ENCODE measurements around the gene MSL3B.

Gene MSL3B

DNA sequence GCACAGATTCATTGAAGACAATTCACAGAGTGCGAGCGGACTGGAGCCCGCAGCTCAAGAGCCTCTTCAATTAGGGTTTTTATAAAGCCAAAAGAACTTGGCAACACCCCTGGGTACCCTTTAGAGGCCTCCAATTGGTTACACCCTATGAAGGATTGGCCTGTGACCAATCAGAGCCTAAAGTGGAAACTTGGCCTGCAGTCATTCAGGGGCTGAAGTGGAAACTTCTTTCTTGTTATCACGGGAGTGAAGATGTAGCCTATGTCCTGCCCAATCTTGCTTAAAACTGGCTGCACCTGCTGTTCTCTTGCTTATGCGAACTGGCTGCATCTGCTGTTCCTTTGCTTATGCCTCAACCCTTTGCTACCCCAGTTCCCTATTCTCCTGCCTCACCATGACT, 12.0 kb downstream of the MSL3B start:
- Histone ChIP-seq H3K36me3 (peaks cover 30% of the 10 kb centered on the region), H3K27me3 (ENCODE audit: insufficient read depth, low read depth, severe bottlenecking) (no peaks in the 10 kb centered on the region), H3K4me3 (ENCODE audit: low read depth, low read length) (no peak overlapping the region), H3K9me3 (ENCODE audit: severe bottlenecking) (no peaks in the 10 kb centered on the region), H3K27ac (no peak overlapping the region)
- DNase-seq: no peak
- TF ChIP-seq, protein P1, sequence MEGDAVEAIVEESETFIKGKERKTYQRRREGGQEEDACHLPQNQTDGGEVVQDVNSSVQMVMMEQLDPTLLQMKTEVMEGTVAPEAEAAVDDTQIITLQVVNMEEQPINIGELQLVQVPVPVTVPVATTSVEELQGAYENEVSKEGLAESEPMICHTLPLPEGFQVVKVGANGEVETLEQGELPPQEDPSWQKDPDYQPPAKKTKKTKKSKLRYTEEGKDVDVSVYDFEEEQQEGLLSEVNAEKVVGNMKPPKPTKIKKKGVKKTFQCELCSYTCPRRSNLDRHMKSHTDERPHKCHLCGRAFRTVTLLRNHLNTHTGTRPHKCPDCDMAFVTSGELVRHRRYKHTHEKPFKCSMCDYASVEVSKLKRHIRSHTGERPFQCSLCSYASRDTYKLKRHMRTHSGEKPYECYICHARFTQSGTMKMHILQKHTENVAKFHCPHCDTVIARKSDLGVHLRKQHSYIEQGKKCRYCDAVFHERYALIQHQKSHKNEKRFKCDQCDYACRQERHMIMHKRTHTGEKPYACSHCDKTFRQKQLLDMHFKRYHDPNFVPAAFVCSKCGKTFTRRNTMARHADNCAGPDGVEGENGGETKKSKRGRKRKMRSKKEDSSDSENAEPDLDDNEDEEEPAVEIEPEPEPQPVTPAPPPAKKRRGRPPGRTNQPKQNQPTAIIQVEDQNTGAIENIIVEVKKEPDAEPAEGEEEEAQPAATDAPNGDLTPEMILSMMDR (IDR thresholded peaks at IDR 0.05; ENCODE audit: low read depth, low read length): no peak

DNA sequence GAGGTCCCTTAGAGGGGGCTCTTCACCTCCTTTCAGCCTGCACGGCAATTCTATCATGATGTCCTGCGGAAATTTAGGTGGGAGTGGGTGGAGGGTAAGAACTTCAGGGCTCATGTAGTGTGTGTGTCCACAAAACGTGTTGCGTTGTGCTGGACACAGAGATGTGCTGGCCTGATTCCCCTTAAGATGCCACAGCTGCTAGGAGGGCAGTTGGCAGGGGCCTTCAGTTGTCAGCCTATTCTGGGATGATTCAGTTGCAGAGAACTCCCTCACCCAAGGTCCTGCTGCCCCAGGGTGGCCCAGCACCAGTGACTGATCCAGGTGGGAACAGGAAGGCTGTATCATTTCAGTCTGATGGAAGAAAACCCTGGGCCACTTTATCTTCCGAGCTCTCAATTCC, 12.8 kb downstream of the MSL3B start:
- no peak overlapping the region for H3K4me3 ChIP-seq (ENCODE audit: low read depth, low read length)
- DNase-seq: no peak
- H3K27me3 ChIP-seq (ENCODE audit: insufficient read depth, low read depth, severe bottlenecking): no peaks in the 10 kb centered on the region
- TF ChIP-seq, protein P1 (IDR thresholded peaks at IDR 0.05; ENCODE audit: low read depth, low read length): no peak
- peaks cover 38% of the 10 kb centered on the region for H3K36me3 ChIP-seq
- H3K9me3 ChIP-seq (ENCODE audit: severe bottlenecking): no peaks in the 10 kb centered on the region
- peak overlapping the region; percentile 97 for H3K27ac ChIP-seq

DNA sequence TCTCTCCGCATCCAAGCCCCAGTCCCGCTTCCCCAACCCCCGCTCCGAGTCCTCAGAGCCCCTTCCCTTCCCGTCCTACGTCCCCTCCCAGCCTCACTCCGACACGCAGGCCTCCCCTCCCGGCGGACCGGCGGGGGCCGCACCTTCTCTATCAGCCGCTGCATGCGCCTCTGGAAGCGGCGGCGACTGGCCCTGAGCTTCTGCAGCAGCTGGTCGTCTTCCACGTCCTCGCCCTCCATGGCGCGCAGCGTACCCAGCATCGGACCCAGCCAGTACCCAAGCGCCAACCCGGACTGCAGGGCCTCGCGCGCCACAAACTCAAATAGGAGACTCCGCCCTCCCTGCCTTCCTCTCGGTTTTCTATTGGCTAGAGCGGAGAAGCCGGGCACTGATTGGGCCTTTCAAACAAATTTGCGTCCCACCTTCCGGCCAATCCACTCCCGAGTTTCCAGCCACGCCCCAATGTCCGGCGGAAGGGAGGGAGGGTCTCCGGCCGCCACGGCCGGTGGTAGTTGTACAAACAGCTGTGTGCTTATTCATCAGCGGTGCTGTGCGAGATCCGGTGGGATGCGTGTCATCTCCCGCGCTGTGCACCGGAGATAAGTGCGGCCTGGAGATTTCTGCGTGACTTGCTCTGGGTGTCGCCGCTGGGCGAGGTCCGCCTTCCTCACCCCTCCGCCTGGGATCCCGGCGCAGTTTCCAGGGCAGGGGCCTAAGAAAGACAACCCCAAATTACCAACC, 13.8 kb downstream of the MSL3B start, which contains the start of gene HJURP:
Gene HJURP (minus strand): TSS at position 295 of the 741 bp plus-strand sequence. CDS start 35 bp downstream, at position 260.
- Histone ChIP-seq H3K36me3 (peaks cover 48% of the 10 kb centered on the region), H3K4me3 (ENCODE audit: low read depth, low read length) (peak within 1 kb of the TSS; percentile 76), H3K9me3 (ENCODE audit: severe bottlenecking) (no peaks in the 10 kb centered on the region), H3K27ac (peak within 1 kb of the TSS; percentile 97), H3K27me3 (ENCODE audit: insufficient read depth, low read depth, severe bottlenecking) (no peaks in the 10 kb centered on the region)
- TF ChIP-seq, protein P1 (IDR thresholded peaks at IDR 0.05; ENCODE audit: low read depth, low read length): no peak
- peak; percentile 95 for DNase-seq

DNA sequence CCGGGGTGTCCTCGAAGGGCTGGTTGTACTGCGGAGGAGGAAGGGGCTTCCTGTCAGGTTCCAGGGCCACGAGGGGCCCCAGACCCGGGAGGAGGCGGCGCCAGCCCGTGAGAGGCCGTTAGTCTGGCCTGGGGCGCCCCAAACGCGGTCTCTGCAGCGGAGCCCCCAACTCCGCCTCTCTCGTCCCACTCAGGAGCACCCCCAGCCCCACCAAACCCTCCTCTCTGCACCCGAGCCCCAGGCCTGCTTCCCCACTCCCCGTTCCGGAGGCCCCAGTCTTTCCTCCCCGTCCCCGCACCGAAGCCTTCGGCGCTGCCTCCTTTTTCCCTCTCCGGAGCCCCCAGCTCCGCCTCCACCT, 14.3 kb downstream of the MSL3B start:
- no peaks in the 10 kb centered on the region for H3K9me3 ChIP-seq (ENCODE audit: severe bottlenecking)
- H3K36me3 ChIP-seq: peaks cover 53% of the 10 kb centered on the region
- TF ChIP-seq, protein P1 (IDR thresholded peaks at IDR 0.05; ENCODE audit: low read depth, low read length): no peak
- H3K4me3 ChIP-seq (ENCODE audit: low read depth, low read length): peak overlapping the region; percentile 76
- DNase-seq: no peak
- H3K27me3 ChIP-seq (ENCODE audit: insufficient read depth, low read depth, severe bottlenecking): no peaks in the 10 kb centered on the region
- peak overlapping the region; percentile 97 for H3K27ac ChIP-seq

GRCh38 chr2:233853353-233853752, 14.8 kb downstream of the MSL3B start:
- Histone ChIP-seq H3K27me3 (ENCODE audit: insufficient read depth, low read depth, severe bottlenecking) (no peaks in the 10 kb centered on the region), H3K9me3 (ENCODE audit: severe bottlenecking) (no peaks in the 10 kb centered on the region), H3K4me3 (ENCODE audit: low read depth, low read length) (peak overlapping the region; percentile 76), H3K27ac (peak overlapping the region; percentile 97), H3K36me3 (peaks cover 58% of the 10 kb centered on the region)
- TF ChIP-seq, protein P1 (IDR thresholded peaks at IDR 0.05; ENCODE audit: low read depth, low read length): no peak
- DNase-seq: no peak

DNA sequence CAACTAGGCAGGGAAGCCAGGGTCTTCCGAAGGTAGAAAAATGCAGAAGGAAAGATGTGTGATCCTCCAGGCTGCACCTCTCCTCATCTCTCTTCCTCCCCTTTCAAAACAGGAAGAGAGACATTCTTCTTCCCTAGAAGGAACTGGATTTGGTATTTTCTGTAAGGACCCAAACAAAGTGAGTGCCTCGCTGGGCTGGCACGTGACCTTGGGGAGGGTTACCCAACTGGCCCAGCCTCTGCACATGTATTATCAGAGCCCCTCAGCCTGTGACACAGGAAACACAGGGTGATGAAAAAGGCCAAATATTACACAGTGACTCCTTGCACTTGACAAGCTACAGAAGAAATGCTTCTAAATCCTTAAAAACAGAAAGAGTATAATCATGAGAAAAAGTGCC, 16.1 kb downstream of the MSL3B start:
- Histone ChIP-seq H3K9me3 (ENCODE audit: severe bottlenecking) (no peaks in the 10 kb centered on the region), H3K27me3 (ENCODE audit: insufficient read depth, low read depth, severe bottlenecking) (no peaks in the 10 kb centered on the region), H3K4me3 (ENCODE audit: low read depth, low read length) (no peak overlapping the region), H3K27ac (no peak overlapping the region), H3K36me3 (peaks cover 71% of the 10 kb centered on the region)
- TF ChIP-seq, protein P1 (IDR thresholded peaks at IDR 0.05; ENCODE audit: low read depth, low read length): no peak
- DNase-seq: no peak
